HEK293 (cell line): ENCODE measurements around the gene MIF4GD.

Experiments
- BCL11A ChIP-seq: fragments of 450-650 bp; formaldehyde crosslinking; IDR thresholded peaks from 2 replicates; pipeline ENCODE4 v1.5.1; 2016; ENCODE audit warnings: low read depth, missing biosample characterization, missing genetic modification characterization
- FEZF1 ChIP-seq: fragments of 450-650 bp; formaldehyde crosslinking; IDR thresholded peaks from 2 replicates; pipeline ENCODE4 v1.5.1; 2016; ENCODE audit warnings: missing biosample characterization, missing genetic modification characterization
- HOXD13 ChIP-seq: sonication (generic); formaldehyde crosslinking; IDR thresholded peaks from 2 replicates; pipeline ENCODE4 v1.8.0; 2022; ENCODE audit warnings: missing genetic modification reagents, borderline replicate concordance
- KLF8 ChIP-seq: fragments of 450-650 bp; formaldehyde crosslinking; IDR thresholded peaks from 2 replicates; pipeline ENCODE4 v1.5.1; 2016; ENCODE audit warnings: missing biosample characterization, missing genetic modification characterization
- KLF9 ChIP-seq: fragments of 450-650 bp; formaldehyde crosslinking; IDR thresholded peaks from 2 replicates; pipeline ENCODE4 v1.5.1; 2016; ENCODE audit warnings: missing biosample characterization, missing genetic modification characterization, low read depth
- PBX3 ChIP-seq: sonication (generic); formaldehyde crosslinking; IDR thresholded peaks from 2 replicates; pipeline ENCODE4 v1.8.1; 2022; ENCODE audit warnings: mild to moderate bottlenecking, moderate library complexity, missing genetic modification reagents
- REST ChIP-seq: fragments of 450-650 bp; formaldehyde crosslinking; IDR thresholded peaks from 2 replicates; pipeline ENCODE4 v1.5.1; 2016; ENCODE audit warnings: missing biosample characterization, missing genetic modification characterization
- SETDB1 ChIP-seq: IDR thresholded peaks from one replicate; pipeline ENCODE4 v1.6.1; 2017; ENCODE audit warnings: mild to moderate bottlenecking, low read length, moderate library complexity, mixed read lengths; ENCODE audit not compliant: insufficient read length
- SP7 ChIP-seq: fragments of 450-650 bp; formaldehyde crosslinking; IDR thresholded peaks from 2 replicates; pipeline ENCODE4 v1.5.1; 2016; ENCODE audit warnings: missing biosample characterization, missing genetic modification characterization
- TCF7L2 ChIP-seq: IDR thresholded peaks from 2 replicates; pipeline ENCODE4 v1.6.1; 2011; ENCODE audit warnings: low read depth, mild to moderate bottlenecking, inconsistent platforms, low read length, moderate library complexity, borderline replicate concordance
- ZFHX2 ChIP-seq: fragments of 450-650 bp; formaldehyde crosslinking; conservative IDR thresholded peaks from 2 replicates; pipeline ENCODE4 v1.5.1; 2016; ENCODE audit warnings: missing biosample characterization, missing genetic modification characterization
- ZFP37 ChIP-seq: fragments of 450-650 bp; formaldehyde crosslinking; IDR thresholded peaks from 2 replicates; pipeline ENCODE4 v1.5.1; 2016; ENCODE audit warnings: missing biosample characterization, missing genetic modification characterization
- ZNF202 ChIP-seq: fragments of 450-650 bp; formaldehyde crosslinking; IDR thresholded peaks from 2 replicates; pipeline ENCODE4 v1.5.1; 2016; ENCODE audit warnings: missing biosample characterization, missing genetic modification characterization, borderline replicate concordance
- ZNF214 ChIP-seq: fragments of 450-650 bp; formaldehyde crosslinking; IDR thresholded peaks from 2 replicates; pipeline ENCODE4 v1.5.1; 2017; ENCODE audit warnings: missing biosample characterization, mild to moderate bottlenecking, missing genetic modification characterization, borderline replicate concordance
- ZNF223 ChIP-seq: fragments of 450-650 bp; formaldehyde crosslinking; IDR thresholded peaks from 2 replicates; pipeline ENCODE4 v1.5.1; 2016; ENCODE audit warnings: missing biosample characterization, missing genetic modification characterization
- ZNF274 ChIP-seq, 2 experiments: fragments of 200-500 bp in 1 of 2; fragments of 450-650 bp in 1 of 2; sonication (Bioruptor generic) in 1 of 2; formaldehyde crosslinking in 1 of 2; IDR thresholded peaks; 2 replicates each; pipeline versions ENCODE4 v1.5.1 to v1.6.1; 2014 to 2016; ENCODE audit warnings: borderline replicate concordance in 1 of 2, inconsistent platforms in 1 of 2, low read length in 1 of 2, missing biosample characterization in 1 of 2, missing genetic modification characterization in 1 of 2
- ZNF302 ChIP-seq: fragments of 450-650 bp; formaldehyde crosslinking; IDR thresholded peaks from 2 replicates; pipeline ENCODE4 v1.5.1; 2016; ENCODE audit warnings: missing biosample characterization, missing genetic modification characterization, low read depth
- ZNF311 ChIP-seq: fragments of 450-650 bp; formaldehyde crosslinking; IDR thresholded peaks from 2 replicates; pipeline ENCODE4 v1.5.1; 2017; ENCODE audit warnings: missing biosample characterization, missing genetic modification characterization, borderline replicate concordance
- ZNF354C ChIP-seq: fragments of 450-650 bp; formaldehyde crosslinking; IDR thresholded peaks from 2 replicates; pipeline ENCODE4 v1.5.1; 2016; ENCODE audit warnings: missing biosample characterization, missing genetic modification characterization, low read depth, borderline replicate concordance
- ZNF391 ChIP-seq: fragments of 450-650 bp; formaldehyde crosslinking; IDR thresholded peaks from 2 replicates; pipeline ENCODE4 v1.5.1; 2016; ENCODE audit warnings: low read depth, missing biosample characterization, missing genetic modification characterization, borderline replicate concordance
- ZNF404 ChIP-seq: fragments of 450-650 bp; formaldehyde crosslinking; IDR thresholded peaks from 2 replicates; pipeline ENCODE4 v1.5.1; 2017; ENCODE audit warnings: missing biosample characterization, missing genetic modification characterization
- ZNF416 ChIP-seq: fragments of 450-650 bp; formaldehyde crosslinking; IDR thresholded peaks from 2 replicates; pipeline ENCODE4 v1.5.1; 2016; ENCODE audit warnings: missing biosample characterization, missing genetic modification characterization
- ZNF513 ChIP-seq: fragments of 450-650 bp; IDR thresholded peaks from 2 replicates; pipeline ENCODE4 v1.5.1; 2018; ENCODE audit warnings: missing biosample characterization, missing genetic modification characterization
- ZNF549 ChIP-seq: fragments of 450-650 bp; IDR thresholded peaks from 2 replicates; pipeline ENCODE4 v1.5.1; 2018; ENCODE audit warnings: missing biosample characterization, missing genetic modification characterization, mild to moderate bottlenecking, inconsistent platforms, moderate library complexity
- ZNF555 ChIP-seq: fragments of 450-650 bp; formaldehyde crosslinking; conservative IDR thresholded peaks from 2 replicates; pipeline ENCODE4 v1.5.1; 2017; ENCODE audit warnings: missing biosample characterization, mild to moderate bottlenecking, missing genetic modification characterization, inconsistent platforms
- ZNF558 ChIP-seq: fragments of 450-650 bp; formaldehyde crosslinking; IDR thresholded peaks from 2 replicates; pipeline ENCODE4 v1.5.1; 2016; ENCODE audit warnings: missing biosample characterization, missing genetic modification characterization
- ZNF560 ChIP-seq: fragments of 450-650 bp; formaldehyde crosslinking; IDR thresholded peaks from 2 replicates; pipeline ENCODE4 v1.5.1; 2017; ENCODE audit warnings: missing biosample characterization, missing genetic modification characterization, borderline replicate concordance
- ZNF571 ChIP-seq: fragments of 450-650 bp; formaldehyde crosslinking; IDR thresholded peaks from 2 replicates; pipeline ENCODE4 v1.5.0; 2017; ENCODE audit warnings: missing biosample characterization, missing genetic modification characterization
- ZNF626 ChIP-seq: fragments of 450-650 bp; sonication (Bioruptor Pico); formaldehyde crosslinking; IDR thresholded peaks from 2 replicates; pipeline ENCODE4 v1.5.1; 2018; ENCODE audit warnings: missing biosample characterization, missing genetic modification characterization, inconsistent platforms
- ZNF701 ChIP-seq: fragments of 450-650 bp; formaldehyde crosslinking; IDR thresholded peaks from 2 replicates; pipeline ENCODE4 v1.5.1; 2016; ENCODE audit warnings: missing biosample characterization, missing genetic modification characterization
- ZNF76 ChIP-seq: fragments of 450-650 bp; formaldehyde crosslinking; IDR thresholded peaks from 2 replicates; pipeline ENCODE4; 2016; ENCODE audit warnings: low read depth, missing biosample characterization, missing genetic modification characterization, borderline replicate concordance
- ZNF792 ChIP-seq: fragments of 450-650 bp; formaldehyde crosslinking; IDR thresholded peaks from 2 replicates; pipeline ENCODE4 v1.5.1; 2016; ENCODE audit warnings: missing biosample characterization, missing genetic modification characterization
- ZSCAN18 ChIP-seq: fragments of 450-650 bp; formaldehyde crosslinking; IDR thresholded peaks from 2 replicates; pipeline ENCODE4 v1.5.1; 2016; ENCODE audit warnings: missing biosample characterization, missing genetic modification characterization

Gene MIF4GD

GRCh38 chr17:75240394-75241142 is 30.5 kb downstream of the MIF4GD start (continued):
- TF ChIP-seq FEZF1 (tag by site-specific recombination) (no peak), ZNF311 (tag by site-specific recombination) (no peak), ZNF549 (tag by site-specific recombination) (no peak), ZNF626 (no peak), ZNF391 (no peak), ZNF560 (tag by site-specific recombination) (no peak), SETDB1 (no peak), ZNF701 (tag by site-specific recombination) (no peak), KLF9 (tag by site-specific recombination) (no peak), HOXD13 (CRISPR knock-in tag) (no peak), ZFHX2 (no peak), ZFP37 (tag by site-specific recombination) (no peak), BCL11A (tag by site-specific recombination) (no peak; the same call in 1 of the 2 replicates), KLF8 (tag by site-specific recombination) (peak; percentile 59; the same call in 1 of the 2 replicates), ZNF202 (tag by site-specific recombination) (no peak), ZNF555 (tag by site-specific recombination) (no peak), ZNF223 (no peak), SP7 (tag by site-specific recombination) (peak; percentile 68), REST (tag by site-specific recombination) (no peak), ZNF792 (no peak), ZNF302 (tag by site-specific recombination) (no peak), ZNF76 (tag by site-specific recombination) (no peak), ZNF214 (tag by site-specific recombination) (no peak), ZSCAN18 (tag by site-specific recombination) (no peak), ZNF274 (IDR thresholded peaks at IDR 0.05; ENCODE audit: low read length) (no peak), ZNF274 (tag by site-specific recombination; IDR thresholded peaks at IDR 0.05; ENCODE audit: borderline replicate concordance) (no peak), ZNF513 (tag by site-specific recombination) (no peak; the same call in 1 of the 2 replicates), PBX3 (no peak), ZNF404 (tag by site-specific recombination) (no peak), ZNF571 (tag by site-specific recombination) (no peak), ZNF416 (tag by site-specific recombination) (no peak), ZNF558 (tag by site-specific recombination) (no peak), ZNF354C (tag by site-specific recombination) (no peak), TCF7L2 (no peak)
